Peyer's patch (tissue), 4 donors: ENCODE data around the gene RSRC1. TPM values are rescaled to one million over a fixed set of nuclear protein-coding genes. Genes with fewer than 3 reads are reported as not detected.

Source experiments
- DNase-seq, 3 donors: peaks; one replicate each; pipeline ENCODE4 v3.0.0-alpha.2; 2017 to 2019
- H3K27ac ChIP-seq, 4 donors: fragments of 200-600 bp; sonication (generic); one replicate each; pipeline ENCODE4 v1.5.1; 2016 to 2019
- H3K27me3 ChIP-seq, 2 donors: fragments of 200-600 bp; sonication (generic); one replicate each; pipeline ENCODE4 v1.5.1; 2019
- H3K36me3 ChIP-seq, 3 donors: fragments of 200-600 bp; sonication (generic); one replicate each; pipeline ENCODE4 v1.5.1; 2016 to 2019
- H3K4me1 ChIP-seq, 4 donors: fragments of 200-600 bp; sonication (generic); one replicate each; pipeline ENCODE4 v1.5.1; 2016 to 2019
- H3K4me3 ChIP-seq, 4 donors: fragments of 200-600 bp; sonication (generic); 1 replicate in 3 of 4; 2 replicates in 1 of 4; pipeline ENCODE4 v1.5.1; 2016 to 2019; ENCODE audit warnings: mild to moderate bottlenecking in 1 of 4
- H3K9me3 ChIP-seq, 4 donors: fragments of 200-600 bp; sonication (generic); one replicate each; pipeline ENCODE4 v1.5.1; 2016 to 2019; ENCODE audit warnings: mild to moderate bottlenecking in 1 of 4
- POLR2A ChIP-seq, 2 donors: fragments of 450-650 bp; IDR thresholded peaks; one replicate each; pipeline ENCODE4 v1.5.1; 2017; ENCODE audit warnings: antibody characterized with exemption in 2 of 2, mild to moderate bottlenecking in 2 of 2, moderate library complexity in 2 of 2
- total RNA-seq, 4 donors: library from RNA; depleted of rRNA; stranded (reverse); fragments of >200 nt; gene quantifications; one replicate each; pipeline ENCODE4 v1.1.0, GENCODE V29; 2016
- TF ChIP-seq, protein P1 (sequence below), 6 experiments: fragments of 450-650 bp in 4 of 6; fragments of 200-600 bp in 2 of 6; sonication (generic) in 1 of 6; IDR thresholded peaks; one replicate each; pipeline ENCODE4 v1.5.1; 2017 to 2019; ENCODE audit warnings: antibody characterized with exemption in 6 of 6, mild to moderate bottlenecking in 3 of 6, moderate library complexity in 1 of 6

RSRC1 gene
- total RNA-seq, 4 donors from 2014 or later, result 12.4 to 152 (median 29.4) TPM

- peak in 1 of 3 donors; percentile 57 for DNase-seq
- Histone ChIP-seq H3K27ac (no peak overlapping the region), H3K4me1 (peaks cover 7 to 56% (median 16%) of the 10 kb centered on the region in 4 donors), H3K27me3 (peaks cover 0 to 69% of the 10 kb centered on the region in 2 donors), H3K36me3 (no peaks in the 10 kb centered on the region), H3K9me3 (no peaks in the 10 kb centered on the region), H3K4me3 (peak overlapping the region in 1 of 4 donors; percentile 15)
- TF ChIP-seq, protein P1, sequence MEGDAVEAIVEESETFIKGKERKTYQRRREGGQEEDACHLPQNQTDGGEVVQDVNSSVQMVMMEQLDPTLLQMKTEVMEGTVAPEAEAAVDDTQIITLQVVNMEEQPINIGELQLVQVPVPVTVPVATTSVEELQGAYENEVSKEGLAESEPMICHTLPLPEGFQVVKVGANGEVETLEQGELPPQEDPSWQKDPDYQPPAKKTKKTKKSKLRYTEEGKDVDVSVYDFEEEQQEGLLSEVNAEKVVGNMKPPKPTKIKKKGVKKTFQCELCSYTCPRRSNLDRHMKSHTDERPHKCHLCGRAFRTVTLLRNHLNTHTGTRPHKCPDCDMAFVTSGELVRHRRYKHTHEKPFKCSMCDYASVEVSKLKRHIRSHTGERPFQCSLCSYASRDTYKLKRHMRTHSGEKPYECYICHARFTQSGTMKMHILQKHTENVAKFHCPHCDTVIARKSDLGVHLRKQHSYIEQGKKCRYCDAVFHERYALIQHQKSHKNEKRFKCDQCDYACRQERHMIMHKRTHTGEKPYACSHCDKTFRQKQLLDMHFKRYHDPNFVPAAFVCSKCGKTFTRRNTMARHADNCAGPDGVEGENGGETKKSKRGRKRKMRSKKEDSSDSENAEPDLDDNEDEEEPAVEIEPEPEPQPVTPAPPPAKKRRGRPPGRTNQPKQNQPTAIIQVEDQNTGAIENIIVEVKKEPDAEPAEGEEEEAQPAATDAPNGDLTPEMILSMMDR (IDR thresholded peaks at IDR 0.05), result no peak
- TF ChIP-seq POLR2A (IDR thresholded peaks at IDR 0.05), result no peak
Observed at GRCh38 chr3:158106766-158107471, 3.0 kb upstream of the RSRC1 start.

GRCh38 chr3:158107605-158108444 lies 2.1 kb upstream of the RSRC1 start:
- TF ChIP-seq, protein P1 (IDR thresholded peaks at IDR 0.05), result no peak
- TF ChIP-seq POLR2A (IDR thresholded peaks at IDR 0.05), result no peak
- no peak overlapping the region for H3K27ac ChIP-seq
- no peak for DNase-seq
- peaks cover 7 to 53% (median 16%) of the 10 kb centered on the region in 4 donors for H3K4me1 ChIP-seq
- H3K36me3 ChIP-seq, result no peaks in the 10 kb centered on the region
- no peak overlapping the region for H3K4me3 ChIP-seq
- H3K27me3 ChIP-seq, result peaks cover 0 to 60% of the 10 kb centered on the region in 2 donors
- no peaks in the 10 kb centered on the region for H3K9me3 ChIP-seq

- Histone ChIP-seq H3K9me3 (no peaks in the 10 kb centered on the region), H3K27me3 (peaks cover 0 to 53% of the 10 kb centered on the region in 2 donors), H3K4me1 (peaks cover 2 to 46% (median 13%) of the 10 kb centered on the region in 4 donors), H3K36me3 (no peaks in the 10 kb centered on the region), H3K27ac (no peak overlapping the region), H3K4me3 (no peak overlapping the region)
- TF ChIP-seq, protein P1 (IDR thresholded peaks at IDR 0.05), result no peak
- TF ChIP-seq POLR2A (IDR thresholded peaks at IDR 0.05), result no peak
- no peak for DNase-seq
Observed at GRCh38 chr3:158108445-158108985, 1.4 kb upstream of the RSRC1 start.

DNA sequence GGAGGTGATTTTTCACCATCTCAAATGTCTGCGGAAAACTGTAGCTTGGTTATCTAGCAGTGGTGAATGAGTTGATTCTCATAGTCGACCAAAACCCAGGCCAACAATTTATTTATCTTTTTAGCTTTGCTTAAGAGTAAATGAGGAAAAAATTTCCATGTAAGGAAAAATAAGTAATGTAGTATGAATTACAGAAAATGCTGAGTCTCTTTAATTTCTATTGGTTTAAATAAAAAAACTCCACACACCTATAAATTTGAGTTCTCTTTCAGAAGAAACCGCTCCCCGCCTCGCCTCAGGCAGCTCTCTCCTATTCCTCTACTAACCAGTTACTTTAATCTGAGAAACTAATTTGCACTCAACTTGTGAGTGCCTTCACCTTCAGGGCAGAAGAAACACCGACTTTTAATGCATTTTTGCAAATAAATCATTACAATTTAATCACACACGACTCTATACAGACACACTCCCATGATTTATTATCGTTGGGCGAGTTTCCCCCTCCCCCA lies 540 bp upstream of the RSRC1 start:
- peaks cover 0 to 45% of the 10 kb centered on the region in 2 donors for H3K27me3 ChIP-seq
- TF ChIP-seq, protein P1 (IDR thresholded peaks at IDR 0.05), result no peak
- TF ChIP-seq POLR2A (IDR thresholded peaks at IDR 0.05), result no peak
- no peaks in the 10 kb centered on the region for H3K9me3 ChIP-seq
- no peaks in the 10 kb centered on the region for H3K36me3 ChIP-seq
- H3K4me3 ChIP-seq, result peak overlapping the region; percentile 63 to 90 (median 85)
- H3K4me1 ChIP-seq, result peaks cover 0 to 39% (median 11%) of the 10 kb centered on the region in 4 donors
- DNase-seq, result no peak
- H3K27ac ChIP-seq, result peak overlapping the region in 1 of 4 donors; percentile 78

DNA sequence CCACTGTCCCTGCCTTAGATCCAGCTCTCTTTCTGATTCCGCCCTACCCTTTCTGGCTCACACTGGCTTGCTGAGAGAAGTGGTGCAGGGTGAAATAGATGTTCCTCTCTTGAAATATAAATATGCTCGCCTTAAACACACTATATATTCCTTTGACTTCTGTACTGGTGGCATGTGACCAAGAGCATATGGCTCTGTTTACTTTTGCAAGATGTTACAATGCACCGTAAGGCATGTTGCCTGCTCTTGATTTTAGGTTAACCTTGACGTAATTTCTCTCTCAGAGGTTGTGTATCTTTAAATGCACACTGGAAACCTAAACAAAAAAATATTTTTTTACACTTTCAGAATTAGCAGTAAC lies 749 bp downstream of the RSRC1 start:
- peak overlapping the region; percentile 63 to 90 (median 85) for H3K4me3 ChIP-seq
- H3K27me3 ChIP-seq, result peaks cover 0 to 32% of the 10 kb centered on the region in 2 donors
- TF ChIP-seq POLR2A (IDR thresholded peaks at IDR 0.05), result no peak
- TF ChIP-seq, protein P1 (IDR thresholded peaks at IDR 0.05), result no peak
- H3K27ac ChIP-seq, result peak overlapping the region in 3 of 4 donors; percentile 66 to 78 (median 73)
- DNase-seq, result no peak
- peaks cover 0 to 28% (median 7%) of the 10 kb centered on the region in 4 donors for H3K4me1 ChIP-seq
- no peaks in the 10 kb centered on the region for H3K36me3 ChIP-seq
- no peaks in the 10 kb centered on the region for H3K9me3 ChIP-seq
